Activated CD8-positive, alpha-beta memory T cell treated with anti-CD3 and anti-CD28 coated beads, Interleukin-2, amount 50 U/mL, for 24 hours (primary cell): ENCODE results near the gene VIL1.
A peak's percentile ranks its signal among the peaks of the same experiment; 100 is the strongest.

Experiments used
- DNase-seq: peaks from one replicate; pipeline ENCODE4 v3.0.0-alpha.2; 2020; ENCODE audit errors: extremely low read depth

Gene VIL1

GRCh38 chr2:218406209-218406948 is 12.5 kb upstream of the VIL1 start:
- DNase-seq = peak; percentile 82

- DNase-seq = no peak
Observed at GRCh38 chr2:218406949-218407618, 11.8 kb upstream of the VIL1 start.

GRCh38 chr2:218407717-218408116 is 11.2 kb upstream of the VIL1 start:
- no peak for DNase-seq

- no peak for DNase-seq
Observed at GRCh38 chr2:218418321-218418716, 604 bp upstream of the VIL1 start.

DNA sequence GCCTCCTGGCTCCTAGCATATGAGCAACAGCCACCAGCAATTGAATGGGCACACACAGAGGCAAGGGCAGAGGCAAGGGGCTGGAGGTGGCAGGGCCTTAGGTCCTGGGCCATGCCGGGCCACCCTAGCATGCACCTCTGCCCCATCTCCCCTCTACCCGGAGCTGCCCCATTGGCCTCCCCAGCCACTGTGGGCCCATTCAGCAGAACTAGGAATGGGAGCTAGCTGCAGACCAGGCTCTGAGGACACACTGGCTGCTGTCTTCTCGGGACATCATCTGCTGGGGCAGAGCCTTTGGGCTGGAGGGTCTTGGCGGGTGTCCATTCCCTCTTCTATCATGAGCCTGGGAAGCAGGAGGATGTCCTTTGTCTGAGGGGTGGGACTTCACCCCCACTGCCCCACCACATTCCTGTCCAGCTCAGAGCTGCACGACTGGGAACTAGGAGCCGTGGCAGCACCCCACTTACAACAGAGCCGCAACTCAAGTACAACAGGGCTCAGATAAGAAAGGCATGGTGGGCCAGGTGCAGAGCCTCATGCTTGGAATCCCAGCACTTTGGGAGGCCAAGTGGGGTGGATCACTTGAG is 800 bp downstream of the VIL1 start:
- no peak for DNase-seq

DNA sequence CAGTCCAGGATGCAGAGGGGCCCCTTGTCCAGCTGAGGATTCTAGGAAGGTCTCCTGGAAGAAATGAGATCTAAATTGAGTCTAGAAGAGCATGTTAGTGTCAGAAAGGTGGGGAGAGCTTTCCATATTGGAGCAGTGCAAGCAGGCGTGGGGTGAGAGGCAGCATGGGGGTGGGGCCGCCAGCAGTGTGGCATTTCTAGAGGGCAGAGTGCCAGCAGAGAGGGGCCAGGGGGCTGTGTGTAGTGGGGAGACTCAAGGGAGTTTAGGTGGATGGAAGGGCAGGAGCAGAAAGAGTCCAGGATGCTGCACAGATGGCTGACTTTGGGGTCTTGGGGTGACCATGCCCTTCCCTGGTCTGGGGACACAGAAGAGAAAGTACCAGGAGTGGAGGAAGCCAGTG is 2.1 kb downstream of the VIL1 start:
- DNase-seq = no peak

GRCh38 chr2:218422403-218423086 is 3.6 kb downstream of the VIL1 start:
- DNase-seq = no peak

DNA sequence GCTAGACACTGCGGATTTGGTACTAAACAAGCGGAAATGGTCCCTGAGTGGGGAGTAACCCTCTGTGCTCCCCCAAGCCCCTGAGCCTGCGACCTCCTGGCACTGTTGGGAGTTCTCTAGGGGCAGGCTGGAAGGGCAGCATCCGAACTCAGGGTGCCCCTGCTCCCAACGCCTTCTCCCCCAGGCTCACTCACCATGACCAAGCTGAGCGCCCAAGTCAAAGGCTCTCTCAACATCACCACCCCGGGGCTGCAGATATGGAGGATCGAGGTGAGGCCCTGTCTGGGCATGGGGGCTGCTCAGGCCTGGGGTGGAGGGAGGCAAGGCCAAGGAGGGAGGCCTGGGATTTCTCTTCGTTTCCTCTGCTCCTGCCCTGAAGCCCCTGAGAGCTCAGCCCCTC is 4.7 kb downstream of the VIL1 start:
- DNase-seq = no peak

DNA sequence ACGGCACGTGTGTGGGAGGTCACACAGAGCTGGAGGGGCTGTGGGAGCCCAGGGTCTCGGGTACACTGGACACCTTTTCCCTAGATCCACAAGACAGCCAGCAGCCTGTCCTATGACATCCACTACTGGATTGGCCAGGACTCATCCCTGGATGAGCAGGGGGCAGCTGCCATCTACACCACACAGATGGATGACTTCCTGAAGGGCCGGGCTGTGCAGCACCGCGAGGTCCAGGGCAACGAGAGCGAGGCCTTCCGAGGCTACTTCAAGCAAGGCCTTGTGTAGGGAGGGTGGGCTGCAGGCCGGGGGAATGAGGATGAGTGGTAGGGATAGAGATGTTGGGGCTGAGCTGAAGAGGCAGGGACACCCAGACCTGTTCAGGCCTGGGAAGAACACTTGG is 6.6 kb downstream of the VIL1 start:
- no peak for DNase-seq

DNA sequence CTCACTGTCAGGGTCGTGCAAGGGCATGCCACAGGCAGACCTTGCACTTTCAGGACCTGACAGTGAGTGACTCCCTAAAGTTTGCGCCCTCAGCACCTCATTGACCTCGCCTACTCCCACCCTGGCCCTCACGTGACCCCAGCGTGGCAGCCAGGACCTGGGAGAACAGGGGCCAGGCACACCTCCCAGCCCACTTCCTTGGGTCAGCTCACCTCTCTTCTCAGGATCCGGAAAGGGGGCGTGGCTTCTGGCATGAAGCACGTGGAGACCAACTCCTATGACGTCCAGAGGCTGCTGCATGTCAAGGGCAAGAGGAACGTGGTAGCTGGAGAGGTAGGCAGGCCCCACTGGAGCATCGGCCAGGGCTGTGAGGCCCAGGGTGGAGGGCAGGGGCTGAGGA is 8.8 kb downstream of the VIL1 start:
- DNase-seq = no peak

DNA sequence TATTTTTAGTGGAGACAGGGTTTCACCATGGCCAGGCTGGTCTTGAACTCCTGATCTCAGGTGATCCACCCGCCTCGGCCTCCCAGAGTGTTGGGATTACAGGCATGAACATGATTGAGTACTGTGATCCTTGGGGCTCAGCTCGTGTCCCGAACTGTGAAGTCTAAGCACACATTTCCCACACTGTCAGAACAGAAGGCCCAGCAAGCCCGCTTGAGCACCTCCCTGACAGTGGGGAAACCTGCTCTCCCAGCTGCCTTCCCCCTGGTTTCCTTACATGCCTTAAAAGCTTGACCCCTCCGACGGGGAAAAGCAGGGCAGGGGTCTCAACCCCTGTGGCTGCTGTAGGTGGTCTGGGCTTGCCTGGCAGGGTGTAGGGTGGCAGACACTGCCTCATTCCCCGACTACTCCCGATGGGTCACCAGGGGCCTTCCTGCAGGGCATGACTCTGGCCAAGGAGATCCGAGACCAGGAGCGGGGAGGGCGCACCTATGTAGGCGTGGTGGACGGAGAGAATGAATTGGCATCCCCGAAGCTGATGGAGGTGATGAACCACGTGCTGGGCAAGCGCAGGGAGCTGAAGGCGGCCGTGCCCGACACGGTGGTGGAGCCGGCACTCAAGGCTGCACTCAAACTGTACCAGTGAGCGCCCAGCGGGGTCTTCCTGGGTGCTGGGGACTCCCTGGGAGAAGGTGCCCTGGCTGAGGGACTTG is 10.1 kb downstream of the VIL1 start:
- DNase-seq = no peak

DNA sequence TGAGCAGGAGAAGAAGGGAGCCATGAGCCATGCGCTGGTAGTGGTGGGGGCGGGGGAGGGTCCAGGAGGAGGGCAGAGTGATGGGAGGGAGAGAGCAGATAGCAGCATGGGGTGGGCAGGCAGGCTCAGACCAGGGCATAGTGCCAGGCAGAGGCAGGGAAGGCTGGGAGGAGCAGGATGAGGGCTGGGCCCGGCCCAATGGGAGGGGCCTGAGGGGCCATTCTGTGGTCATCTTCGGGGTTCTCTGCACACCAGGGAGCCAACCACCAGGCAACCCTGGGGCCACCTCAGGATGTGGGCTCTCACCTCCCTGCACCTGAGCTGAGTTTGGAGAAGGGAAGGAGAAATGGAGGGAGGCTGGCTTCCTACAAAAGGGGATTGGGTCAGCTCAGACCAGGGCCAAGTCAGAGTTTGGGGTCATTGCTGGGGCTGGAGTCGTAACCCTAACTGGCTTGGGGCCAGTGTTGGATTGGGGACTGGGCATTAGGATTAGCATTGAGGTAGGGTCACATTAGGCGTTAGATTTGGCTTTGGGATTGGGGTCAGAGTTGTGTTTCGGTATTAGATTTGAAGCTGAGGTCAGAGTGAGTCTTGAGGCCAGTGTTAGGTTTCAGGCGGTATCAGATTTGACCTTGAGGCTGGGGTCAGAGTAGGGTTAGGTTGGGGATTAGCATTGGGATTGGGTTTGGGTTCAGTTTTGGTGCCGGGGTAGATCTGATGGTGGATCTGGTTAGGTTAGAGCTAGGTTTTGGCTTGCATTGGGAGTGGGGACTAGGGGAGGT is 11.2 kb downstream of the VIL1 start:
- DNase-seq = no peak

DNA sequence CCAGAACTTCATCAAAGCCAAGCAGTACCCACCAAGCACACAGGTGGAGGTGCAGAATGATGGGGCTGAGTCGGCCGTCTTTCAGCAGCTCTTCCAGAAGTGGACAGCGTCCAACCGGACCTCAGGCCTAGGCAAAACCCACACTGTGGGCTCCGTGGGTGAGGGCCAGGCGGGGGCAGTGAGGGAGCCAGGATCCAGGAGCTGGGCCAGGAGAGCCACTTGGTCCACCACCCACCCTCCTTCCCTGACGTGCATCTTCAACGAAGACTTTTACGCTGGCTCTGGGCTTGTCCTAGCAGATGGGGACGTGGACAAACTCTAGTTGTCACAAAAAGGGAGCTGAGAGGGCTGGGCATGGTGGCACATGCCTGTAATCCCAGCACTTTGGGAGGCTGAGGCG is 11.8 kb downstream of the VIL1 start:
- no peak for DNase-seq

DNA sequence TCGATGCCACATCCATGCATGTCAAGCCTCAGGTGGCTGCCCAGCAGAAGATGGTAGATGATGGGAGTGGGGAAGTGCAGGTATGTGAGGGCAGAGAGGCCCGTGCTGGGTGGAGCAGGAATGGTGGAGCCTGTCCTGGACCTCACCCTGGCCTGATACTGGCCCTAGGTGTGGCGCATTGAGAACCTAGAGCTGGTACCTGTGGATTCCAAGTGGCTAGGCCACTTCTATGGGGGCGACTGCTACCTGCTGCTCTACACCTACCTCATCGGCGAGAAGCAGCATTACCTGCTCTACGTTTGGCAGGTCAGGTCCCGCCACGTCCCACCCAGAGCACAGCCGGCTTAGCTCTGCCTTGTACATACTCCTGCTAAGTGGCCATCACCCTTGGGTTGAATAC is 13.0 kb downstream of the VIL1 start:
- DNase-seq = no peak

DNA sequence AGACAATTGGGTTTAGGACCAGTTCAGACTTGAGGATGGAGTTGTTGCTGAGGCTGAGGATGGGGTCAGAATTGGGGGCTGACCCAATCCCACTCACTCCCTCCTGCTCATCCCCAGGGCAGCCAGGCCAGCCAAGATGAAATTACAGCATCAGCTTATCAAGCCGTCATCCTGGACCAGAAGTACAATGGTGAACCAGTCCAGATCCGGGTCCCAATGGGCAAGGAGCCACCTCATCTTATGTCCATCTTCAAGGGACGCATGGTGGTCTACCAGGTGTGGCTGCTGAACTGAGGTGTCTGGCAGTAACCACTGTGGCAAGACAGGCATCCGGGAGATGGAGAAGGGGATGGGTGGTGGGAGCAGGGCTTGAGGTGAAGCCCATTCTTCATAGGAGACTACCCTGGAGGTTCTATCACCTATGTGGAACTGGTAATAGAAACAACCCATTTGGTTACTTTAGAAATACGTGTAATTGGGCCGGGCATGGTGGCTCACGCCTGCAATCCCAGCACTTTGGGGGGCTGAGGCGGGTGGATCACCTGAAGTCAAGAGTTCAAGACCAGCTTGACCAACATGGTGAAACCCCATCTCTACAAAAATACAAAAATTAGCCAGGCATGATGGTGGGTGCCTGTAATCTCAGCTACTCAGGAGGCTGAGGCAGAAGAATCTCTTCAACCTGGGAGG is 13.9 kb downstream of the VIL1 start:
- no peak for DNase-seq

DNA sequence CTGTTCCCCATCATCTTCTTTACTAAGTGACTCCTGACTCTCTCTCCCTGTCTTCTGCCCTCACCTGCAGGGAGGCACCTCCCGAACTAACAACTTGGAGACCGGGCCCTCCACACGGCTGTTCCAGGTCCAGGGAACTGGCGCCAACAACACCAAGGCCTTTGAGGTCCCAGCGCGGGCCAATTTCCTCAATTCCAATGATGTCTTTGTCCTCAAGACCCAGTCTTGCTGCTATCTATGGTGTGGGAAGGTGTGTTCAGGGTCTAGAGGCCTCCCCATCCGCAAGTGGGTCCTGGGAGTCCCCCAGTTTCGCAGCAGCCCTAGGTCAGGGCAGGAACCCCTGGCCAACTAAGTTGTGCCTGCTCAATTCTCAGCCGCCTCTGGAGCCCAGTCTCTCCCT is 15.5 kb downstream of the VIL1 start:
- no peak for DNase-seq

- no peak for DNase-seq
Observed at GRCh38 chr2:218435003-218435982, 16.4 kb downstream of the VIL1 start.

GRCh38 chr2:218436992-218437391 is 18.1 kb downstream of the VIL1 start:
- DNase-seq = no peak

DNA sequence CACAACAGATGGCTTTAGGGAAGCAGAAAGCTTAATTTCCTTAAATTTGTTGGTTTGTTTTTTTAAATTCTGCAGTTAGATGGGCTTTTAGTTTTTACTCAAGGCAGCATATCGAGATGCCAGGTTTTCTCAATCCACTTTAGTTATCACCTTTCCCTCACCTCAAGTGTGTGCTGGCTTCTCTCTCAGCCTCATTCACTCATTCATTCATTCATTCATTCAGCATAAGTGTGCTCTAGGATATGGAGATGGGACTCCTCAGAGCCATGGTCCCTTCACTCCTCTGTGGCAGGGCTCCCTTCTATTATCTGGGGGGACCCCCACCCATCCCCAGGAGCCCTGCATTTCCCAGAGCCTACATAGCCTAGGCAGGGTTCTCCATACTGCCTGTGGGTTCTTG is 19.0 kb downstream of the VIL1 start:
- DNase-seq = no peak
